MM.1S (cell line): Measurements from ENCODE around the gene CCSER1.

ENCODE experiments used
- CTCF ChIP-seq: fragments of 300-600 bp; sonication (generic); IDR thresholded peaks from 2 replicates; pipeline ENCODE4 v1.5.1; 2016; ENCODE audit warnings: antibody characterized with exemption, low read length, mixed read lengths
- EZH2 ChIP-seq: fragments of 300-600 bp; sonication (generic); optimal IDR thresholded peaks from 2 replicates; pipeline ENCODE3; 2017; ENCODE audit warnings: low read depth, mild to moderate bottlenecking, antibody characterized with exemption, low read length, mixed read lengths
- EZH2phosphoT487 ChIP-seq: fragments of 300-600 bp; sonication (generic); IDR thresholded peaks from 2 replicates; pipeline ENCODE4 v1.6.1; 2018; ENCODE audit warnings: antibody characterized with exemption, low read length

- no peak for TF ChIP-seq CTCF
- TF ChIP-seq EZH2phosphoT487: no peak
- TF ChIP-seq EZH2: no peak
Observed at GRCh38 chr4:90799895-90800294, 672.7 kb downstream of the CCSER1 start.
